ENCODE measurements around the gene CMIP. TPM values are rescaled to one million over a fixed set of nuclear protein-coding genes. Genes with fewer than 3 reads are reported as not detected.

Gene CMIP
- total RNA-seq, 4 donors from 2014 or later = 63.9 to 89.9 (median 70.0) TPM

- 79% methylated on average over 2 of the region's 2 CpGs for WGBS
- TF ChIP-seq POLR2AphosphoS5 (IDR thresholded peaks at IDR 0.05) (no peak), EP300 (IDR thresholded peaks at IDR 0.05) (no peak), POLR2A (IDR thresholded peaks at IDR 0.05) (no peak), CTCF (IDR thresholded peaks at IDR 0.05) (no peak)
- Histone ChIP-seq H3K4me1 (peaks cover 15% of the 10 kb centered on the region), H3K36me3 (no peaks in the 10 kb centered on the region), H3K9me3 (no peaks in the 10 kb centered on the region), H3K4me3 (no peak overlapping the region), H3K27me3 (no peaks in the 10 kb centered on the region), H3K27ac (no peak overlapping the region)
- DNase-seq (ENCODE audit: low spot score in 2 of 2) = no peak
Measured at GRCh38 chr16:81591545-81591870, 146.9 kb downstream of the CMIP start.

- no peaks in the 10 kb centered on the region for H3K9me3 ChIP-seq
- TF ChIP-seq CTCF (IDR thresholded peaks at IDR 0.05) = no peak
- no peak for TF ChIP-seq POLR2AphosphoS5 (IDR thresholded peaks at IDR 0.05)
- no peak for TF ChIP-seq POLR2A (IDR thresholded peaks at IDR 0.05)
- no peak for TF ChIP-seq EP300 (IDR thresholded peaks at IDR 0.05)
- peaks cover 15% of the 10 kb centered on the region for H3K4me1 ChIP-seq
- no peak for DNase-seq (ENCODE audit: low spot score in 2 of 2)
- no peaks in the 10 kb centered on the region for H3K27me3 ChIP-seq
- H3K4me3 ChIP-seq = no peak overlapping the region
- no peak overlapping the region for H3K27ac ChIP-seq
- H3K36me3 ChIP-seq = no peaks in the 10 kb centered on the region
- WGBS = 89% methylated on average over 11 of the region's 11 CpGs
Measured at GRCh38 chr16:81592353-81592866, 147.8 kb downstream of the CMIP start.

- peaks cover 18% of the 10 kb centered on the region for H3K4me1 ChIP-seq
- DNase-seq (ENCODE audit: low spot score in 2 of 2) = no peak
- no peaks in the 10 kb centered on the region for H3K27me3 ChIP-seq
- no peaks in the 10 kb centered on the region for H3K9me3 ChIP-seq
- WGBS = 80% methylated on average over 13 of the region's 16 CpGs
- no peak overlapping the region for H3K27ac ChIP-seq
- H3K36me3 ChIP-seq = no peaks in the 10 kb centered on the region
- no peak overlapping the region for H3K4me3 ChIP-seq
- TF ChIP-seq POLR2AphosphoS5 (IDR thresholded peaks at IDR 0.05) = no peak
- no peak for TF ChIP-seq POLR2A (IDR thresholded peaks at IDR 0.05)
- TF ChIP-seq EP300 (IDR thresholded peaks at IDR 0.05) = no peak
- no peak for TF ChIP-seq CTCF (IDR thresholded peaks at IDR 0.05)
Measured at GRCh38 chr16:81593481-81593880, 148.9 kb downstream of the CMIP start.

GRCh38 chr16:81595629-81596292 lies 151.2 kb downstream of the CMIP start:
- WGBS = 75% methylated on average over 9 of the region's 9 CpGs
- Histone ChIP-seq H3K36me3 (no peaks in the 10 kb centered on the region), H3K27ac (no peak overlapping the region), H3K4me1 (peaks cover 34% of the 10 kb centered on the region), H3K9me3 (no peaks in the 10 kb centered on the region), H3K4me3 (no peak overlapping the region), H3K27me3 (no peaks in the 10 kb centered on the region)
- no peak for DNase-seq (ENCODE audit: low spot score in 2 of 2)
- TF ChIP-seq EP300 (IDR thresholded peaks at IDR 0.05) (no peak), POLR2A (IDR thresholded peaks at IDR 0.05) (no peak), CTCF (IDR thresholded peaks at IDR 0.05) (no peak), POLR2AphosphoS5 (IDR thresholded peaks at IDR 0.05) (no peak)

GRCh38 chr16:81597079-81597658 lies 152.6 kb downstream of the CMIP start:
- Histone ChIP-seq H3K4me3 (no peak overlapping the region), H3K36me3 (no peaks in the 10 kb centered on the region), H3K4me1 (peaks cover 44% of the 10 kb centered on the region), H3K9me3 (no peaks in the 10 kb centered on the region), H3K27me3 (no peaks in the 10 kb centered on the region), H3K27ac (no peak overlapping the region)
- DNase-seq (ENCODE audit: low spot score in 2 of 2) = no peak
- 95% methylated on average over 3 of the region's 5 CpGs for WGBS
- no peak for TF ChIP-seq CTCF (IDR thresholded peaks at IDR 0.05)
- no peak for TF ChIP-seq POLR2A (IDR thresholded peaks at IDR 0.05)
- no peak for TF ChIP-seq POLR2AphosphoS5 (IDR thresholded peaks at IDR 0.05)
- TF ChIP-seq EP300 (IDR thresholded peaks at IDR 0.05) = no peak
